DMS114 treated with DMSO at 0.1 percent for 48 hours (cell line): ENCODE results near the gene MBOAT2.
"Not testable (repeated sequence)": the region's sequence is repeated elsewhere in the genome, so short reads cannot be mapped to it uniquely, and the experiment has no call there.

Experiments
- DNase-seq: peaks from one replicate; lab custom pipeline; 2025; ENCODE audit not compliant: unreplicated experiment; lab: John Stamatoyannopoulos, UW

MBOAT2 gene, protein sequence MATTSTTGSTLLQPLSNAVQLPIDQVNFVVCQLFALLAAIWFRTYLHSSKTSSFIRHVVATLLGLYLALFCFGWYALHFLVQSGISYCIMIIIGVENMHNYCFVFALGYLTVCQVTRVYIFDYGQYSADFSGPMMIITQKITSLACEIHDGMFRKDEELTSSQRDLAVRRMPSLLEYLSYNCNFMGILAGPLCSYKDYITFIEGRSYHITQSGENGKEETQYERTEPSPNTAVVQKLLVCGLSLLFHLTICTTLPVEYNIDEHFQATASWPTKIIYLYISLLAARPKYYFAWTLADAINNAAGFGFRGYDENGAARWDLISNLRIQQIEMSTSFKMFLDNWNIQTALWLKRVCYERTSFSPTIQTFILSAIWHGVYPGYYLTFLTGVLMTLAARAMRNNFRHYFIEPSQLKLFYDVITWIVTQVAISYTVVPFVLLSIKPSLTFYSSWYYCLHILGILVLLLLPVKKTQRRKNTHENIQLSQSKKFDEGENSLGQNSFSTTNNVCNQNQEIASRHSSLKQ

DNA sequence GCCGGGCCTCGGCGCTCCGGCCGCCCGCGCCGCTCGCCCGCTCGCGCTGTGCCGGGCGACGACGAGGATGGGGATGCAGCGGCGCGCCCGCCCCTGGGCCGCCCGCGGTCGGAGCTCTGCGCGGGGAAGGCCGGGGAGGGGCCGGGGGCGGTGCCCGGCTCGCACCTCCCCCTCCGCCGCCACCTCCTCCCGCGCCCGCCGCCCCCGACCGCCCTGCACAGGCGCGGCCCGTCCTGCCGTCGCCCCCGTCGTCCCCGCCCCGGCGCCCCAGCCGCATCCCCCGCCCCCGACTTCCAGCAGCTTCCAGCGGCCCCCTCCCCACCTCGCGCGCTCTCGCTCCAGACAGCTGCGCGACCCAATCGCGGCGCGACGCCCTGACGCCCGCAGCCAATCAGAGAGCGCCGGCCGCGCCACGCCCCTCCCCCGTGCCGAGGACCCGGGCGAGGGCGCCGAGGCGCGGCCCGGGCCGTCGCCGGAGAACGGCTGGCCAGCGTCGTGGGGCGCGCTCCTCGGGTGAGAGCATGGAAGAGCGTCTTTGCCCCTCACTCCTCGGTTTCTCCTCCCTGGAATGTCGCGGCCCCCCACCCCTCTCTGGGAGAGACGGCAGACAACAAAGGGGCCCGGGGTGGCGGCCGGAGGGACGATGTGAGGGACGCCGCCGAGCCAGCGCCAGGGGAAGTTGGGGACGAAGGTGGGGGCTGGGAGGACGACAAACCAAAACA lies at the start of gene MBOAT2:
Gene MBOAT2, minus strand, starts transcription at position 69 of the 722 bp plus-strand sequence. CDS start 70 bp downstream, outside the sequence.
- peak; percentile 79 for DNase-seq

DNA sequence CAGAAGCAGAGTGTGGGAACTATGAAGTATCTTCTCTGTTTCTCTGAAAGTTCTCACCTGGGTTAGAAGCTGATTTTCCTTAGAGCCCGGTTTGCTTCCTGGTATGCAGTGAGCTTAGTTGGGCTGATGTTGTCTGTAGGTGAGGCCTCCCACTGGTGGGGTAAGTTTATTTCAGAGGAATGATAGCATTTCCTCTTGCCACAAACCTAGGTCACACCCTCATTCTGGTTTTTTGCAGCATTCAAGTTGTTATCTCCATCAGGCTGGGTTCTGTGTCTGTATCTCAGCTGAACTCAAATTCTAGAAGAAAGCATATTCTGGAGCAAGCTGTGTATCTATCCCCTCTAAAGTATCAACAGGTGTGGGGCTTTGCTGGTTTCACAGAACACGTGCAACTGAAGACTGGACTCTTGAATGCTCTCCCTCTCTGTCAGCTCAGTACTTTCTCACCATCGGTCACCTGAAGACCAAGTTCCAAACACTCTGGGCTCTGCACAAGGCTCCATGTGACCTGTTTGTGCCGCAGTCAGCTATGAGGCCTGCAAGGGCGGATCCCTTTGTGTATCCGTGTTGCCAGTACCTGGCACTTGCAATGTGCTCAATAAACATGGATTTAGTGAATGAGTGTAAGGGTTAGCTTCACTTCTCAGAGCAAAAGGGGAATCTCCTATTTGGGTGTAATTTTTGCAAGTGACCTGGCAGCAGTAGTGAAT lies 49.5 kb upstream of the MBOAT2 start:
- DNase-seq = no peak

DNA sequence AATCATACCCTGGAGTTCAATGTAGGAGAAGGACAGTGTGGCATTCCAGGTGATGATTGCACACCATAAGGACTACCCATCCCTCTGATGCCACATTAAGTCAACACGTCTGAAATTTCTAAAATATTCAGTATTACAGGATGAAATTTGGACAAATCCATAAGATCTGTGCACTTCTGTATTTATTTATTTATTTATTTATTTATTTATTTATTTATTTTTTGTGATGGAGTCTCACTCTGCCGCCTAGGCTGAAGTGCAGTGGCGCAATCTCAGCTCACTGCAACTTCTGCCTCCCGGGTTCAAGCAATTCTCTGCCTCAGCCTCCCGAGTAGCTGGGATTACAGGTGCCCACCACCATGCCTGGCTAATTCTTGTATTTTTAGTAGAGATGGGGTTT lies 48.0 kb upstream of the MBOAT2 start:
- not testable (repeated sequence) for DNase-seq

DNA sequence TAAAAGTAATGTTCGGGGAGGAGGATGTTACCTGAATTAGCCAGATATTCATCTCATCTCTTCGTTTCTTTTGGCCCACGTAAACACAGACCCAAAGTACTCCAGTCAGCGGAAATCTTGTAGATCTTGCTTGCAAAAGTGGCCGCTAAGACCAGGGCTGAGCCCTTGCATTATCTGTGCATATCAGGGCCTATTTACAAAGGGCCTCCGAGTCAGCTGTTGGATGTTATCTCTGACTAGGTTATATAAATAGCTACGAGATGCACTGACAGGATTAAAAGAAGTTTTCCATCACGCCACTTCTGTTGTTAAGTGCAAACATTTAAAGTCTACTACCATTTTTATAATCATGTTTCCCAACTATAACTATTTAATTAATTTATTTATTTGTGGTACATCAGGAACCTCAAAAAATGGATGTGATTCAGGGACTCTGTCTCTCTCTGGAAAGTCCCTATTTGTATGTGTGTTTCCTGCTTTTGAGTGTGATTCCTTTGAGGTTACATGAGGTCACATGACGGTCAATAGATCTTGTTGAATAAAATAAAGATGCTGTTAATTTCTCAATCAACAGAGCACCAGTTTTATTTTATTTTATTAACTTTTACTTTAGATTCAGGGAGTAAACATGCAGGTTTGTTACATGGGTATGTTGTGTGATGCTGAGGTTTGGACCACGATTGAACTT lies 46.8 kb upstream of the MBOAT2 start:
- no peak for DNase-seq

DNA sequence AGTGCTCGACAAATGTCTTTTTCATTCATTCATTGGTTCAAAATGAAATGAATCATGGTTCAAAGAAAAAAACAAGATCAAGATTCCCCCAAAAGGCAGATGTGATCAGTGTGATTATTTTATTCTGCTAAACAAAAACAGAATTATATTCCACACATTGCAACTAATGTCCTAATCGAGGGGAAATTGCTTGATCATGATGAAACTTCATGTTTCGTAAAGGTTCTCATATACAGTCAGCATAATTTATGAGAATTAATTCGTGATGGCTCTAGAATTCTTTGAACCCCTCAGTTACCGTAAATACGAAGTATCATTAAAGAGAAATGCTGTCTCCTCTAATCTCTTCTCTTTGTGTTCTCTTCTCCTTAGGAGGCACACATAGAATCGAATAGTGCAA lies 42.1 kb upstream of the MBOAT2 start:
- DNase-seq = no peak

DNA sequence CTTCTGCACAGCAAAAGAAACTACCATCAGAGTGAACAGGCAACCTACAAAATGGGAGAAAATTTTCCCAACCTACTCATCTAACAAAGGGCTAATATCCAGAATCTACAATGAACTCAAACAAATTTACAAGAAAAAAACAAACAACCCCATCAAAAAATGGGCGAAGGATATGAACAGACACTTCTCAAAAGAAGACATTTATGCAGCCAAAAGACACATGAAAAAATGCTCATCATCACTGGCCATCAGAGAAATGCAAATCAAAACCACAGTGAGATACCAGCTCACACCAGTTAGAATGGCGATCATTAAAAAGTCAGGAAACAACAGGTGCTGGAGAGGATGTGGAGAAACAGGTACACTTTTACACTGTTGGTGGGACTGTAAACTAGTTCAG lies 40.0 kb upstream of the MBOAT2 start:
- not testable (repeated sequence) for DNase-seq

DNA sequence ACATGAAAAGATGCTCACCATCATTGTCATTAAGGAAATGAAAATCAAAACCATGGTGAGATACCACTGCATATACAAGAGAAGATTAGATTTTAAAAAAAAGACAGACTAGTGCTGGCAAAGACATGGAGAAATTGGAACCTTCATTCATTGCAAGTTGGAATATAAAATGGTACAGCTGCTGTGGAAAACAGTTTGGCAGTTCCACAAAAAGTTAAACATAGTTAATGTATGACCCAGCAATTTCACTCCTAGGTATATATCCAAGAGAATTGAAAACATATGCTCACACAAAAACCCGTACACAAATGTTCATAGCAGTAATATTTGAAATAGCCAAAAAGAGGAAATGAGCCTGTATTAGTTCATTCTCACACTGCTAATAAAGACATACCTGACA lies 33.7 kb upstream of the MBOAT2 start:
- no peak for DNase-seq

DNA sequence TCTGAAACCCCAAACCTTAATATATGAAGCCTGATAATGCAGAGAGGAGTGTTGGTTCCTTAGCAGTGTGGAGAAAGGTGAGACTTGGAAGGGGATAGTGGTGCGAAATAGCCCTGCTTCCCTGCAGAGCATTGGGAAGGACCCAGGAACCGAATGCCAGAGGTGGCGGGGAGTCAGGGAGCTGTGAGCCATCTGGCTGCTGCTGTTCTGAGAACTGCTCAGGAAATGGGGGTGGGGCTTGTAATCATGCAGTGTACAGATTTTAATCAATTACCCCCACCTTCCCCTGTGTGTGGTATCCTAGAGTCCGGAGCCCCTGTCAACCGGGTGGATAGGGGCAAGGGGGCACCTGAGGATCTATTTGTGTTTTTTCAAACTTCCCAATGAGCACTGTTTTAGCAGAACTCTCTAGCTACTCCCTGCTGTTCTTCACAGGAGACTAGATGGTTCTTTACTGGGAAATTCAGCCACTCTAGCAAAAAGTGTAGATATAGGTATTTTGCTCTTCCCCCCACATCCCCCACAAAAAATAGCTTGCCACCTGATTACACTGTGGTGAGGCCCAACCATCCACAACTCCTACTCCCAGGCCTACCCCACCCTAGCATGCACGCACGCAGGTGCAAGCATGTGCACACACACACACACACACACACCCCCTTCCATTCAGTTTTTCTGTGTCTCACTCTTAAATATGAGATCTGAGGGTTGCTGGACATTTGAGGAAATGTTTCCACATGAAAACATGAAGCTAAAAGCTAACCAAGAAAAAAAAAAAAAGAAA lies 30.1 kb upstream of the MBOAT2 start:
- no peak for DNase-seq

DNA sequence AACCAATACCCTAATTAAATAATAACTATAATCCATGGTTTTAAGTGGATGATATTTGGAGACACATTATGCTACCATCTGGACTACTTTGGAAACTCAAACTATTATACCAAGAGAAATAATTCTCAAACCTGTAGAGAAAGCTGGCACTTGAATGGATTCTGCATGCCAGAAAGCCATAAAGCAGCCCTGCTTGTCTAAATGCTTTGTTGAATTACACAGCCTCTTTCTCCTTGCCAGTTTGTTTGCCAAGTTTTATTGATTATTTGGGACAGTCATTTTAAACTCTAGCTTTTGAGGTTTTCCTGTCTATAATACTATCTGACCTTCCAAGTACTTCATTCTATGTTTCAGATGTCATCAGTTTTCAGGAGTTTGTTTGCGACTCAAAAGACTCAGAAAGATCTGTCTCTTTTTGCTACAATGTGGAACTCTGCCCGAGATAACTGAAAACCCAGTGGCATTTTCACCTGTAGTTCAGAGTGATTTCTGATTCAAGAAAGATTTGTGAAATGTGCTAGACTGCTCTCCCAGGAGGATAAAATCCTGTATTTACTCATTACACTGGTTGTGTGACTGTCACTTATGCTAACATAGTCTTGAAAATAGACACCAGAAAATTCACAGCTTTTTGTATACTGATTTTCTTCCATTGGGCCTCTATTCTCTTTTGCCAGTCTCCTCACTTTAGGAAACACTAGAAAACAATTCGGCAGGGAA lies 29.2 kb upstream of the MBOAT2 start:
- no peak for DNase-seq

DNA sequence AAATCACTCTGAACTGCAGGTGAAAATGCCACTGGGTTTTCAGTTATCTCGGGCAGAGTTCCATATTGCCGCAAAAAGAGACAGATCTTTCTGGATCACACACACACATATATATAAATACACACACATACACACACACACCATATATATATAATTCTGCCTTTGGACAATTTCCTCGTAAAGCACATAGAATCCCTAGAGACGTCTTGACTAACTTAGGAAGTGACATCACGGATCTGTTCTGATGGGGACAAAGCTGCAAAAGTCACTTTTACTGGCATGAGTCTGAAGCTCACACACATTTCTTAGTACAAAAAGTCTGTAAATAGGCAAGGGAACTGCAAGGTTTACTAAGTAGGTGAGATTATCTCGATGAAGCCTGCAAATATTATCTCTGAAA lies 28.6 kb upstream of the MBOAT2 start:
- DNase-seq = no peak

DNA sequence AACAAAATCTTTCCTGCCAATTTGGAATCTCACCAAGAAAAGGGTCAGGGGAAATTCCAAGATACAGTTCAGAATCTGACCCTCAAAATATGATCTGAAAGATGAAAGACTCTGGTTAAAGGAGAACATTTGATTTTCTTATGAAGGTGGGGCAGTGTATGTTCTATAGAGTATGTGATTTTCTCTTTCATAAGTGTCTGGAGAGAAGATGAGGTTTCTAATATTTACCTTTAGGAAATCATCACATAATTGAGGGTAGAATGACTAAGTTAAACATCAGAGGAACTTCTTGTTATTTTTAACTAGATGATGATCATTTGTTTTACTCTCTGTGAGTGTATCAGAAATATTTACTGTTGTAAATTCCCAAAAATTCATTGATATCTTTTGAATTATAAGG lies 27.8 kb upstream of the MBOAT2 start:
- DNase-seq = no peak

DNA sequence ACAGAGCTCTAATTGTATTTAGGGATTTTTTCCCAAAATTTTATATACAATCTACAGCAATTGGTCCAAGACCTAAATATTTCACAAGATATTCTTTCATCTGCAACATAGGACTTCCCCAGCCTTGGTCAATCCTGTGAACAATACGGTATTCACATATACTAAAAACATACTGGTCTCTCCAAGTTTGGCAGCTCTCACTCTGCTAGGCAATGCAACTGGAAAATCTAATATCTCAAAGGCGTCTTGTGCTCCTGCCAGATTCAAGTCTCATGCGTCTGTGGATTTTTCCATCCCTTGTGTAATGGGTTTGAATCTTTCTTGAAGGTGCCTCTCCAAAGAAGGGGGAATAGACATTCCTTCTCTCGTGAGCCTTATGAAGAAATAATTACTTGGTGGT lies 27.4 kb upstream of the MBOAT2 start:
- DNase-seq = no peak

DNA sequence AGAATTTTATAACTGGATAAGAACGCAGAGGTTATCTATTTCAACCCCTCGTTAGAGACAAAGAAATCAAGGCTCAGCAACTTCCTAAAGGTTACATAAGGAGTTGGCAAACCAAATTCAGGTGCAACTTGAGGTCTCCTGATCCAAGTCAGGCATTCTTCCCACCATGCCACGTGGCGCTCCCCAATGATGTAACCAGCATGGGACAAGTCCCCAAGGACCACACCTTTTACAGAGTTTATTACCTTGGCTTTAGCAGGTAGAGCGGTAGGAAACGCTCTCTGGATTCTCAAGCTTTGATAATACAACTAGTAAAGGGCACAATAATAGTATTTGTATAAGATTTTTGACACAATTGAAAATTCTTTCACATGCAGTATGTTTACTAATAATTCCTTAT lies 26.7 kb upstream of the MBOAT2 start:
- no peak for DNase-seq

DNA sequence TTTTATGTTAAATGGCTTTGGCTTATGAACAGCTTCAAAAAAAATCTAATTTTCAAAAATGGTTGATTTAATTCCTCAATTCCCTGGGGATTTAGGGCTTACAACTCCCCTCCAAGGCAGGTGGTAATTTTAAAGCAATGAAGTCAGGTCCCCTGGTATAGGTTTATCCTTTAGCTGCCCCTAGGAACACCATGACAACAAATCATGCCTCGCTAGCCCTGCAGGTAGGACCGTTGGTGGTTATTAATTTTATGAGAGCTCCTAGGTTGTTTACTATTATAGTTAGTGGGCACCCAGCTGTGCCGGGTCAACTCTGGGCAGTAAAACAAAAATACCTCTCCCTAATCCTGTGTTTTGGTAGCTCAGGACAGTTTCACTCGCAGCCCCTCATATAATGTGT lies 26.2 kb upstream of the MBOAT2 start:
- no peak for DNase-seq

DNA sequence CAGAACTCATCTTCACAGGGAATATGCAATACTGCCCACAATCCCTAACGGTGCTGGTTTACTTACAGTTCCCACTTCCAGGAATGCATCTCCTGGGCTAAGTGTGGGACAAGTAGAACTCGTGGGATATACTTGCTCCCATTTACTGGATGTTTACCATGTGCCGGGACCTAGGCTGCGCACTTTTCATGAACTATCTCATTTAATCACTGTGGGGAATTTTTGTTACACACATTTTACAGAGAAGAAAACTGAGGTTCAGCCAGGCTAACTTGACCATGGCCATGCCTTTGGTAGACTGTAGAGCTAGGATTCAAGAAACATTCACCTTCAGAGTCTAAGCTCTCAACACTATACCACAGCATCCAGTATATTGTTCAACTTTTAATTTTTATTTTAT lies 24.4 kb upstream of the MBOAT2 start:
- DNase-seq = no peak

DNA sequence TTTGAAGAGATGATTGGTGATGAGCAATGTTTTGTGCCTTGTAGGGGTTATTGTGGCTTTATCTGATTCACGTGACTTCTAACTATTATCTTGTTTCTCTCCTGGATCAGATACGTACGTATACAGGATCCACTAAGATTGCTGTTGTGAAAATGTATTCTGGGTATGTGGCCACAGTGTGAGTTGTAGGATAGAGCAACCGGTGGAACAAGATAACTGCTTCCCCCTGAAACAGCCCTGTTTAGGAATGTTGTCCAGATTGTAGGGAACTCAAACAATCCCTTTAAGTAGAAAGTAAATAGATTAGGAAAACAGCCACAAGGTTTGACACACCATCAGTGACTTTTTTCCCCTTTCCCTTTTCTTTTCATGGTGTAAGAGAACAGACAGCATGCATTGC lies 22.3 kb upstream of the MBOAT2 start:
- no peak for DNase-seq

DNA sequence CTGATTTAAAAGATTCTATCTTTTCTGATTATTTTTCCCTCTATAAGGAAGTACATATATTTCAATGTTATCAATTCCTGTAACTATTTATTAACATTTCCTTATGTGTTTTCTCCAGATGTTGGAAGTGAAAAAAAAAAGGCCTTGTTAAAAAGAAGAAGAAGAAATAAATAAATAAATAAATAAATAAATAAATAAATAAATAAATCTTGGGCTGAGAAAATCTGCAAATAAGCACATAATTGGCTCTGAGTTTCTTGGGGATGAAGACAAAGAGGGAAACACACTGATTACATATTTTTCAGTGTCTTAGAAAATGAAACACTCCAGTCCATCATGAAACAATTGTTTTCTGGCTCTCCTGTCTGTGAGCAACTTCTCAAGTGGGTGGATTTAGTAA lies 21.1 kb upstream of the MBOAT2 start:
- DNase-seq = no peak

DNA sequence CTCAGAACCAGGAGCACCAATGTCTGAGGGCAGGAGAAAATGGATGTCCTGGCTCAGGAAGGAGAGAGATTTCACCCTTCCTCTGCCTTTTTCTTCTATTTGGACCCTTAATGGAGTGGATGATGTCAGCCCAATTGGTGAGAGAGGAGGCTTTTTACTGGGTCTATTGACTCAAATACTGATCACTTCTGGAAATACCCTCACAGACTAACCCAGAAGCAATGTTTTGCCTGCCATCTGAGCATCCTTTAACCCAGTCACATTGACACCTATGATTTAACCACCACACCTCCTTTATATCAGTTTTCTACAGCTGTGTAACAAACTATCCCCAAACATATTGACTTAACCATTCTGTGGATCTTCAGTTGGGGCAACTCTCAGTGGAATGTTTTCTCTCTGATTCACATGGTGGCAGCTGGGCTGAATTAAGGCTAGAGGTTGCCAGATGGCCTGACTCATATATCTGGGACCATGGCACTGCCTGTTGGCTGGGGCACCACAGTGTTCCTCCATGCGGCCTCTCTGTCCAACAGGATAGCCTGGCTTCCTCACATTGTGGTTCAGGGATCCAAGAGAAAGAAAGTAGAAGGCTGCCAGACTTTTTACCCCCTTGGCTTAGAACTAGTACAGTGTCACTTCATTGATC lies 18.2 kb upstream of the MBOAT2 start:
- no peak for DNase-seq

DNA sequence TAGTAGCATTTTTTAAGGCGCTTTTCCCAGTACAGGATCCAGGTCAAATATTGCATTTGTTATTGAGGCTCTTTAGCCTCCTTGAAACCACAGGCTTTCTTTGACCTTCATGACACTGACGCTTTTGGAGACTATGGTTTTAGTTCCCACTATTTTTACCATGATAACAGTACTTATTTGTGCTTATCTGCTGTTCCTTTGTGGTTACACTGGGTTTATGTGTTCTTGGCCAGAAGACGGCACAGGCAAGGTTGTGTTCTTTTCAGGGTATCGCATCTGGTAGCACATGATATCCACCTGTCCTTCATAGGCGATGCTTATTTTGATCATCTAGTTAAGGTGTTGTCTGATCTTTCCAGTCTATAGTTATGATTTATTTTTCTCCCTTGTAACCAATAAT lies 16.8 kb upstream of the MBOAT2 start:
- no peak for DNase-seq
